Hepatocyte (in vitro differentiated cells): ENCODE data around the gene AOC3.

Experiments used
- CTCF ChIP-seq: fragments of 200-600 bp; sonication (generic); IDR thresholded peaks from 2 replicates; pipeline ENCODE4 v1.5.1; 2016; ENCODE audit warnings: antibody characterized with exemption, mild to moderate bottlenecking; ENCODE audit not compliant: poor library complexity
- EZH2 ChIP-seq: fragments of 200-600 bp; sonication (generic); IDR thresholded peaks from 2 replicates; pipeline ENCODE4 v1.6.1; 2016; ENCODE audit warnings: antibody characterized with exemption, mild to moderate bottlenecking, borderline replicate concordance
- EZH2phosphoT487 ChIP-seq: fragments of 200-600 bp; sonication (generic); IDR thresholded peaks from one replicate; pipeline ENCODE4 v1.6.1; 2018; ENCODE audit warnings: antibody characterized with exemption, mild to moderate bottlenecking, low read depth, moderate library complexity; ENCODE audit not compliant: unreplicated experiment, severe bottlenecking

- TF ChIP-seq EZH2phosphoT487 (no peak), CTCF (no peak), EZH2 (no peak)
These were observed 35.5 kb downstream of the AOC3 start for GRCh38 chr17:42886283-42887176.
